ENCODE measurements around the gene UGT1A3.

UGT1A3 gene

DNA sequence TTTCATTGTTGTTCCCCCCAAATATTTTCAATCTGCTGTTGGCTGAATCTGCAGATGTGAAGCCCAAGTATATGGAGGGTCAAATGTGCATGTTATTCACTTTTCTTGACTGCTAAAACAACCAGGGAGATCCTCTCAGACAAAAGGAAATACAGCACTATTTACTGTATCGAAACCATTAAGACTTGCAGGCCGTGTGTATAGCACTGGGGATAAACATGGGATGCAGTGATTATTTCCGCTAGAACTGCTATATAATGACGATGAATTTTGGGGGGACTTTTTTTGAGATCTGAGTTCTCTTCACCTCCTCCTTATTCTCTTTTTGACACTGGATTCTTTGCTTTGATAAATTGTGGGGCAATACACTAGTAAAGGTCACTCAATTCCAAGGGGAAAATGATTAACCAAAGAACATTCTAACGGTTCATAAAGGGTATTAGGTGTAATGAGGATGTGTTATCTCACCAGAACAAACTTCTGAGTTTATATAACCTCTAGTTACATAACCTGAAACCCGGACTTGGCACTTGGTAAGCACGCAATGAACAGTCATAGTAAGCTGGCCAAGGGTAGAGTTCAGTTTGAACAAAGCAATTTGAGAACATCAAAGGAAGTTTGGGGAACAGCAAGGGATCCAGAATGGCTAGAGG, 27.7 kb downstream of the UGT1A3 start:
- DNase-seq (ENCODE audit: insufficient read length, low spot score) (no peak), FAIRE-seq (no peak)
- no peak for TF ChIP-seq POLR2AphosphoS5 (IDR thresholded peaks at IDR 0.05; ENCODE audit: low read depth, low read length)
- TF ChIP-seq POU2F2 (IDR thresholded peaks at IDR 0.05; ENCODE audit: low read depth, low read length): no peak
- TF ChIP-seq TAF1 (IDR thresholded peaks at IDR 0.05; ENCODE audit: low read depth, low read length): no peak
- TF ChIP-seq SPI1 (IDR thresholded peaks at IDR 0.05; ENCODE audit: low read depth, low read length): no peak
- TF ChIP-seq PAX5 (IDR thresholded peaks at IDR 0.05; ENCODE audit: insufficient read depth, low read length, severe bottlenecking): no peak
- no peak for TF ChIP-seq POLR2A (IDR thresholded peaks at IDR 0.05; ENCODE audit: low read depth, low read length)

DNA sequence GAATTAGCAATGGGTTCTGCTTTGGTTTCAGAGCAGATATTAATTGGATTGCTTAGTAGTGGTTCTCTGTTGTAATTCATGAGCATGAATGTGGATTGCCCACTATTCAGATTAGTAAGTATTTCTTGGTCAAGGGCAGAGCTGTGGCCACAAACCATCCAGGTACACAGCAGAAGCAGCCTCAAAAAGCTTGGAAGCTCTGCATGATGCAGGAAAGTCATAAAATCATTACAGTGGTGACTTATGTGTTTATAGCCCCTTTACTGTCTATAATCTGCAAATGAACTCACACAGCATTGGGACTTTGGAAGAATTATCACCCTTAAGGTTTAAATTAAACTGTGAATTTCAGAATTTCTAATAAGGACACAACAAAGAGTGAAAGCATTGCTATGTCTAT, 29.3 kb downstream of the UGT1A3 start:
- DNase-seq (ENCODE audit: insufficient read length, low spot score): no peak
- no peak for FAIRE-seq
- TF ChIP-seq TAF1 (IDR thresholded peaks at IDR 0.05; ENCODE audit: low read depth, low read length): no peak
- TF ChIP-seq PAX5 (IDR thresholded peaks at IDR 0.05; ENCODE audit: insufficient read depth, low read length, severe bottlenecking): no peak
- no peak for TF ChIP-seq POU2F2 (IDR thresholded peaks at IDR 0.05; ENCODE audit: low read depth, low read length)
- no peak for TF ChIP-seq POLR2AphosphoS5 (IDR thresholded peaks at IDR 0.05; ENCODE audit: low read depth, low read length)
- no peak for TF ChIP-seq SPI1 (IDR thresholded peaks at IDR 0.05; ENCODE audit: low read depth, low read length)
- TF ChIP-seq POLR2A (IDR thresholded peaks at IDR 0.05; ENCODE audit: low read depth, low read length): no peak

- FAIRE-seq (no peak), DNase-seq (ENCODE audit: insufficient read length, low spot score) (no peak)
- TF ChIP-seq POLR2AphosphoS5 (IDR thresholded peaks at IDR 0.05; ENCODE audit: low read depth, low read length): no peak
- no peak for TF ChIP-seq TAF1 (IDR thresholded peaks at IDR 0.05; ENCODE audit: low read depth, low read length)
- no peak for TF ChIP-seq POLR2A (IDR thresholded peaks at IDR 0.05; ENCODE audit: low read depth, low read length)
- no peak for TF ChIP-seq SPI1 (IDR thresholded peaks at IDR 0.05; ENCODE audit: low read depth, low read length)
- no peak for TF ChIP-seq PAX5 (IDR thresholded peaks at IDR 0.05; ENCODE audit: insufficient read depth, low read length, severe bottlenecking)
- no peak for TF ChIP-seq POU2F2 (IDR thresholded peaks at IDR 0.05; ENCODE audit: low read depth, low read length)
Observed at GRCh38 chr2:233758849-233759248, 30.0 kb downstream of the UGT1A3 start.

DNA sequence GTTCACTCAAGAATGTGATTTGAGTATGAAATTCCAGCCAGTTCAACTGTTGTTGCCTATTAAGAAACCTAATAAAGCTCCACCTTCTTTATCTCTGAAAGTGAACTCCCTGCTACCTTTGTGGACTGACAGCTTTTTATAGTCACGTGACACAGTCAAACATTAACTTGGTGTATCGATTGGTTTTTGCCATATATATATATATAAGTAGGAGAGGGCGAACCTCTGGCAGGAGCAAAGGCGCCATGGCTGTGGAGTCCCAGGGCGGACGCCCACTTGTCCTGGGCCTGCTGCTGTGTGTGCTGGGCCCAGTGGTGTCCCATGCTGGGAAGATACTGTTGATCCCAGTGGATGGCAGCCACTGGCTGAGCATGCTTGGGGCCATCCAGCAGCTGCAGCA, 31.2 kb downstream of the UGT1A3 start, which contains the start of gene UGT1A1:
Gene UGT1A1, plus strand, starts transcription at position 228 of the 400 bp plus-strand sequence. Its CDS starts 18 bp downstream, at position 246.
- FAIRE-seq (no peak), DNase-seq (ENCODE audit: insufficient read length, low spot score) (no peak)
- TF ChIP-seq POLR2AphosphoS5 (IDR thresholded peaks at IDR 0.05; ENCODE audit: low read depth, low read length) (no peak), TAF1 (IDR thresholded peaks at IDR 0.05; ENCODE audit: low read depth, low read length) (no peak), POU2F2 (IDR thresholded peaks at IDR 0.05; ENCODE audit: low read depth, low read length) (no peak), PAX5 (IDR thresholded peaks at IDR 0.05; ENCODE audit: insufficient read depth, low read length, severe bottlenecking) (no peak), POLR2A (IDR thresholded peaks at IDR 0.05; ENCODE audit: low read depth, low read length) (no peak), SPI1 (IDR thresholded peaks at IDR 0.05; ENCODE audit: low read depth, low read length) (no peak)

DNA sequence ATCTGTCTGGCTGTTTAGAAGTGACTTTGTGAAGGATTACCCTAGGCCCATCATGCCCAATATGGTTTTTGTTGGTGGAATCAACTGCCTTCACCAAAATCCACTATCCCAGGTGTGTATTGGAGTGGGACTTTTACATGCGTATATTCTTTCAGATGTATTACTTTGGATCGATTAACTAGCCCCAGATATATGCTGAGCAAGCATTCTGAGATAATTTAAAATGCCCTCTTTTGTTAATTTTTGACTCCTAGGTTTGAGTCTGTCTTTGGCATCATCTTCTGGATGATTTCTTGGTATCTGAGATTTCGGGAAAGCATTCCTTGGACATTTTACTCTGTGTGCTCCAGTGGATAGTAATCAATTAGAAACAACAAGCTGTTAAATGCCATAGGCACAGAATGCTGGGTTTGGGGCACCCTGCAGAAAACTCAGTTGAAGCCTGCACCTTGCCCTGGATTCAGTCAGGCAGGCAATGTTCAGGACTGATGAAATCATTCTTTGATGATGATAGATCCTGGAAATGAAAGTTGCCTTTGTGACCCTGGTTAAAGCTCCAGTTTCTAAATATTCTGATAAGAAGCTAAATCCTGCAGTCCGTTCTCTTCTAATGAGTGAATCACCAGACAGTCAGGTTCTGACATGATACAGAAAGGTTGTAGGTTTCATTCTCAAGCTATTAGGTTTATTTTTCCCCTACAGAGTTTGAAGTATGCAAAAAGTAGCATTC, 32.4 kb downstream of the UGT1A3 start:
- FAIRE-seq (no peak), DNase-seq (ENCODE audit: insufficient read length, low spot score) (no peak)
- TF ChIP-seq POU2F2 (IDR thresholded peaks at IDR 0.05; ENCODE audit: low read depth, low read length) (no peak), SPI1 (IDR thresholded peaks at IDR 0.05; ENCODE audit: low read depth, low read length) (no peak), POLR2AphosphoS5 (IDR thresholded peaks at IDR 0.05; ENCODE audit: low read depth, low read length) (no peak), PAX5 (IDR thresholded peaks at IDR 0.05; ENCODE audit: insufficient read depth, low read length, severe bottlenecking) (no peak), TAF1 (IDR thresholded peaks at IDR 0.05; ENCODE audit: low read depth, low read length) (no peak), POLR2A (IDR thresholded peaks at IDR 0.05; ENCODE audit: low read depth, low read length) (no peak)

DNA sequence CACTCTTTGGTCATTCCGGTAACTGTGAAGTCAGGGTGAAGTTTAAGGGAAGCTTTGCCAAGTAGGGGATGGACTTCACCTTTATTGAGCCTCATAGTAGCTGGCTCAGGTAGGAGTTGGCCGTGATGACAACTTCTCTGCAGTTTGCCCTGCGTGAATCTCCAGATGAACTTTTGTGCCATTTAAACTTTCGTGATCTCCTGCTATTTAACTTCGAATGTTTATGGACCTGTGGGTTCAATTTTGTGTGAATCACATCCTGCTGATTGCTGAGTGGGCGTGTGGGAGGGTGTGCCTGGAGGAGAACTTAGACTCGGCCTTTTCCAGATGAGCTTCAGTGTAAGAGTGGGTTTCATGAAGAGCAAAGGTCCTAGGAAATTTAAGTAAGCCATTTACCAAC, 35.4 kb downstream of the UGT1A3 start:
- FAIRE-seq (no peak), DNase-seq (ENCODE audit: insufficient read length, low spot score) (no peak)
- TF ChIP-seq POU2F2 (IDR thresholded peaks at IDR 0.05; ENCODE audit: low read depth, low read length) (no peak), POLR2A (IDR thresholded peaks at IDR 0.05; ENCODE audit: low read depth, low read length) (no peak), TAF1 (IDR thresholded peaks at IDR 0.05; ENCODE audit: low read depth, low read length) (no peak), PAX5 (IDR thresholded peaks at IDR 0.05; ENCODE audit: insufficient read depth, low read length, severe bottlenecking) (no peak), SPI1 (IDR thresholded peaks at IDR 0.05; ENCODE audit: low read depth, low read length) (no peak), POLR2AphosphoS5 (IDR thresholded peaks at IDR 0.05; ENCODE audit: low read depth, low read length) (no peak)

GRCh38 chr2:233764761-233765160, 35.9 kb downstream of the UGT1A3 start:
- DNase-seq (ENCODE audit: insufficient read length, low spot score): no peak
- TF ChIP-seq TAF1 (IDR thresholded peaks at IDR 0.05; ENCODE audit: low read depth, low read length): no peak
- TF ChIP-seq POLR2AphosphoS5 (IDR thresholded peaks at IDR 0.05; ENCODE audit: low read depth, low read length): no peak
- no peak for FAIRE-seq

- DNase-seq (ENCODE audit: insufficient read length, low spot score): no peak
- TF ChIP-seq SPI1 (IDR thresholded peaks at IDR 0.05; ENCODE audit: low read depth, low read length) (no peak), POLR2A (IDR thresholded peaks at IDR 0.05; ENCODE audit: low read depth, low read length) (no peak), TAF1 (IDR thresholded peaks at IDR 0.05; ENCODE audit: low read depth, low read length) (no peak), POLR2AphosphoS5 (IDR thresholded peaks at IDR 0.05; ENCODE audit: low read depth, low read length) (no peak), PAX5 (IDR thresholded peaks at IDR 0.05; ENCODE audit: insufficient read depth, low read length, severe bottlenecking) (no peak), POU2F2 (IDR thresholded peaks at IDR 0.05; ENCODE audit: low read depth, low read length) (no peak)
- no peak for FAIRE-seq
Observed at GRCh38 chr2:233766416-233766815, 37.6 kb downstream of the UGT1A3 start.

DNA sequence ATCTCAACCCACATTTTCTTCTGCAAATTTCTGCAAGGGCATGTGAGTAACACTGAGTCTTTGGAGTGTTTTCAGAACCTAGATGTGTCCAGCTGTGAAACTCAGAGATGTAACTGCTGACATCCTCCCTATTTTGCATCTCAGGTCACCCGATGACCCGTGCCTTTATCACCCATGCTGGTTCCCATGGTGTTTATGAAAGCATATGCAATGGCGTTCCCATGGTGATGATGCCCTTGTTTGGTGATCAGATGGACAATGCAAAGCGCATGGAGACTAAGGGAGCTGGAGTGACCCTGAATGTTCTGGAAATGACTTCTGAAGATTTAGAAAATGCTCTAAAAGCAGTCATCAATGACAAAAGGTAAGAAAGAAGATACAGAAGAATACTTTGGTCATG, 39.2 kb downstream of the UGT1A3 start:
- no peak for TF ChIP-seq POLR2AphosphoS5 (IDR thresholded peaks at IDR 0.05; ENCODE audit: low read depth, low read length)
- no peak for TF ChIP-seq SPI1 (IDR thresholded peaks at IDR 0.05; ENCODE audit: low read depth, low read length)
- no peak for TF ChIP-seq POU2F2 (IDR thresholded peaks at IDR 0.05; ENCODE audit: low read depth, low read length)
- TF ChIP-seq PAX5 (IDR thresholded peaks at IDR 0.05; ENCODE audit: insufficient read depth, low read length, severe bottlenecking): no peak
- no peak for TF ChIP-seq TAF1 (IDR thresholded peaks at IDR 0.05; ENCODE audit: low read depth, low read length)
- TF ChIP-seq POLR2A (IDR thresholded peaks at IDR 0.05; ENCODE audit: low read depth, low read length): no peak
- no peak for DNase-seq (ENCODE audit: insufficient read length, low spot score)
- no peak for FAIRE-seq
